Left lung (tissue), 10 donors: ENCODE measurements around the gene ADCY6. TPM values are rescaled to one million over a fixed set of nuclear protein-coding genes. Genes with fewer than 3 reads are reported as not detected.

Source experiments
- ATAC-seq: fragments of 200-7000 bp; cut with Tn5 transposase; one replicate; pipeline ENCODE4 v1.9.1; 2020; ENCODE audit warnings: moderate library complexity
- DNase-seq, 4 donors: peaks; one replicate each; pipeline ENCODE4 v3.0.0-alpha.2; 2013 to 2020
- H3K27ac ChIP-seq, 2 donors: fragments of 200-600 bp; sonication (generic) in 1 of 2; one replicate each; pipeline versions ENCODE4 v1.5.0 to v1.8.0; 2020 to 2021
- H3K27me3 ChIP-seq, 2 donors: fragments of 200-600 bp; sonication (generic) in 1 of 2; one replicate each; pipeline versions ENCODE4 v1.5.0 to v1.8.0; 2020 to 2021
- H3K36me3 ChIP-seq, 2 donors: fragments of 200-600 bp; sonication (generic) in 1 of 2; one replicate each; pipeline versions ENCODE4 v1.5.0 to v1.8.0; 2020 to 2021
- H3K4me1 ChIP-seq, 2 donors: fragments of 200-600 bp; one replicate each; pipeline ENCODE4 v1.8.0; 2021
- H3K4me3 ChIP-seq, 2 donors: fragments of 200-600 bp; sonication (generic) in 1 of 2; one replicate each; pipeline versions ENCODE4 v1.5.0 to v1.8.0; 2020 to 2021; ENCODE audit warnings: mild to moderate bottlenecking in 1 of 2
- H3K9me3 ChIP-seq, 2 donors: fragments of 200-600 bp; sonication (generic) in 1 of 2; one replicate each; pipeline versions ENCODE4 v1.5.0 to v1.8.0; 2020 to 2021
- intact Hi-C, 2 donors: fragments of 100-400 bp; cut with DNase I; formaldehyde crosslinking; loops; one replicate each; pipeline versions ENCODE4 v1.11.2 to v1.14.2; 2022
- polyA plus RNA-seq, 6 donors: library from polyadenylated mRNA; unstranded; fragments of 120-200 nt; gene quantifications; one replicate each; pipeline ENCODE4 v1.2.1, GENCODE V29; 2013; ENCODE audit not compliant: insufficient read length in 6 of 6
- total RNA-seq, 2 donors: library from RNA; stranded (reverse); fragmentation: NEBNext Ultra II Directional; extraction: Animal tissue kit (Norgen Biotek cat#: 25700); gene quantifications; one replicate each; pipeline ENCODE4 v1.2.1, GENCODE V29; 2021
- TF ChIP-seq, protein P1 (sequence below), 2 donors: fragments of 200-600 bp; sonication (generic) in 1 of 2; IDR thresholded peaks; one replicate each; pipeline versions ENCODE4 v1.5.0 to v1.8.0; 2021; ENCODE audit warnings: antibody characterized with exemption in 2 of 2
- donor health status: DM: no; HTN: yes; CAD: no.
- donor health status: DM: no; HTN: no; CAD: no.

The ADCY6 gene
- total and polyA plus RNA-seq, 8 donors = 33.0 to 67.0 (median 56.3) TPM

DNA sequence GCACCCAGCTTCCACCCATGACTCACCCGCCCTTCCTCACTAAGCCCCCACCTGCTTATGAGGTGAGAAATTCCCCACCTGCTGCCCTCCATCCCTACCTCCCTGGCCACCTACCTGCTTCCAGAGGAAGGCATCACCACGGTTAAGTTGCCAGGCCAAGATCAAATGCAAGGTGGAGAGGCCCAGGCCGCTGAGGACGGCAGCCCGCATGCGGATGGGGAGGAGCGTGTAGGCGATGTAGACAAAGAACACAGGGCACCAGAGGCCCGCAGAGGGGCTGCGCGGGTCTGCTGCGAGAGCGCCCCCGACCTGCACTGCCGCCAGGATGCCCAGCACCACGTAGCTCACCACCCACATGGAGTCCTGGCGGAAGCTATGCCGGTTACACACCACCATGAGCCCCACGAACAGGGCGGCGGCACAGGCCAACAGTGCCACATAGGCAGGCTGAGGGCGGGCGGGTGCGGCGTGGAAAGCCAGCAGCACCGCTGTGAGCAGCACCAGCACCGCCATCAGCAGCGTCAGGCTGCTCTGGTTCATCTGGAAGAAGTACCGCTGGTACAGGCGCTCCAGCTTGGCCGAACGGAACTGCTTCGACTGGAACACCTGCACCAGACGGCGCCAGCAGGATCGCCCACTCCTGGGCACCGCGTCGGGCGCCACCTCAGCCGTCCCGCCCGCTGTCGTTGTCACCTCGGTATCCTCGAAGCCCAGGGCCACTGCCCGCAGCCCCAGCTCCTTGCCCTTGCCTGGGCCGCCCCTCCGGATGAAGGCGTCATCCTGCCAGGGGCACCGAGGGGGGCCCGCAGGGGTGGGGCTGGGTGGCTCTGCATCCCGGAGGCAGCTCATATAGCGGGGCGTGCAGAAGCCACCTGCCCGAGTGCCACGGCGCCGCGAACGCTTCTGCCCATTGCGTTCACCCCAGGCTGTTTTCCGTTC, 6.2 kb downstream of the ADCY6 start:
- TF ChIP-seq, protein P1, sequence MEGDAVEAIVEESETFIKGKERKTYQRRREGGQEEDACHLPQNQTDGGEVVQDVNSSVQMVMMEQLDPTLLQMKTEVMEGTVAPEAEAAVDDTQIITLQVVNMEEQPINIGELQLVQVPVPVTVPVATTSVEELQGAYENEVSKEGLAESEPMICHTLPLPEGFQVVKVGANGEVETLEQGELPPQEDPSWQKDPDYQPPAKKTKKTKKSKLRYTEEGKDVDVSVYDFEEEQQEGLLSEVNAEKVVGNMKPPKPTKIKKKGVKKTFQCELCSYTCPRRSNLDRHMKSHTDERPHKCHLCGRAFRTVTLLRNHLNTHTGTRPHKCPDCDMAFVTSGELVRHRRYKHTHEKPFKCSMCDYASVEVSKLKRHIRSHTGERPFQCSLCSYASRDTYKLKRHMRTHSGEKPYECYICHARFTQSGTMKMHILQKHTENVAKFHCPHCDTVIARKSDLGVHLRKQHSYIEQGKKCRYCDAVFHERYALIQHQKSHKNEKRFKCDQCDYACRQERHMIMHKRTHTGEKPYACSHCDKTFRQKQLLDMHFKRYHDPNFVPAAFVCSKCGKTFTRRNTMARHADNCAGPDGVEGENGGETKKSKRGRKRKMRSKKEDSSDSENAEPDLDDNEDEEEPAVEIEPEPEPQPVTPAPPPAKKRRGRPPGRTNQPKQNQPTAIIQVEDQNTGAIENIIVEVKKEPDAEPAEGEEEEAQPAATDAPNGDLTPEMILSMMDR (IDR thresholded peaks at IDR 0.05) = no peak
- Histone ChIP-seq H3K4me1 (peaks cover 16 to 31% of the 10 kb centered on the region in 2 donors), H3K27ac (no peak overlapping the region), H3K36me3 (peaks cover 0 to 7% of the 10 kb centered on the region in 2 donors), H3K9me3 (no peaks in the 10 kb centered on the region), H3K4me3 (no peak overlapping the region), H3K27me3 (peaks cover 0 to 8% of the 10 kb centered on the region in 2 donors)
- intact Hi-C loops = no loop called here
- ATAC-seq (no peak), DNase-seq (peak in 1 of 4 donors; percentile 77)

DNA sequence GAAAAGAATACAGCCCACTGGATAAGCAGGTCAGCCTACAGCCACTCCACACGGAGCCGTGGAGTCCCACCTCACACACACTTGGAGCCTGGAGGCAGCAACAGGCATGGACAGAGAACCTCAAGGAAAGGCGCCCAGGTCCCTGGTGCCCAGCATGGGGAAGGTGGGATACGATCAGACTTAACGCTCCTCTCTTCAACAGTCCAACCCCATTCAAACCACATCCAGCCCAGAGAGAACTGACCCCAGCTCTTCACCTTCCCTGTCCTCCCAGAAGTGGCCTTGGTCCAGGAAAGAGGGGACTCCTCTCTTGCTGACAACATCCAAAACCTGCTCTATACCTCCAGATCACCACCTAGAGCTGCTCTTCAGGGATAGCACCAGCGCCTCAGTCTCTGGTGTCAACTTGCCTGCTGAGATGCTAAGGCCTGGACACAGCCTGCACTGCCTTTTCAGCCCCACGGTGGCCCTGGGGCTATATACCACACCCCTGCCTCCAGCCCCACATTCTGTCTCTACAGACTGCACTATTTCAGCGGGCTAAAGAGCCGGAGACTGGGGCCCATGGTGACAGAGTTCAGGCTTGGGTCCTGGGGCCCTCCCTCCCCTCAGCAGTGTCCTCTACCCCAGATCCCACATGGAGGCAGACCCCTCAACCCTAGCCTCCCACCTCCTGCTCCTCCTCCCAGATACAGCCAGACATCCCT, 7.0 kb downstream of the ADCY6 start:
- Histone ChIP-seq H3K27ac (no peak overlapping the region), H3K4me3 (no peak overlapping the region), H3K4me1 (peaks cover 8 to 26% of the 10 kb centered on the region in 2 donors), H3K9me3 (no peaks in the 10 kb centered on the region), H3K36me3 (peaks cover 0 to 7% of the 10 kb centered on the region in 2 donors), H3K27me3 (no peaks in the 10 kb centered on the region)
- TF ChIP-seq, protein P1 (IDR thresholded peaks at IDR 0.05) = no peak
- DNase-seq (peak in 1 of 4 donors; percentile 31), ATAC-seq (no peak)
- intact Hi-C loops = no loop called here

DNA sequence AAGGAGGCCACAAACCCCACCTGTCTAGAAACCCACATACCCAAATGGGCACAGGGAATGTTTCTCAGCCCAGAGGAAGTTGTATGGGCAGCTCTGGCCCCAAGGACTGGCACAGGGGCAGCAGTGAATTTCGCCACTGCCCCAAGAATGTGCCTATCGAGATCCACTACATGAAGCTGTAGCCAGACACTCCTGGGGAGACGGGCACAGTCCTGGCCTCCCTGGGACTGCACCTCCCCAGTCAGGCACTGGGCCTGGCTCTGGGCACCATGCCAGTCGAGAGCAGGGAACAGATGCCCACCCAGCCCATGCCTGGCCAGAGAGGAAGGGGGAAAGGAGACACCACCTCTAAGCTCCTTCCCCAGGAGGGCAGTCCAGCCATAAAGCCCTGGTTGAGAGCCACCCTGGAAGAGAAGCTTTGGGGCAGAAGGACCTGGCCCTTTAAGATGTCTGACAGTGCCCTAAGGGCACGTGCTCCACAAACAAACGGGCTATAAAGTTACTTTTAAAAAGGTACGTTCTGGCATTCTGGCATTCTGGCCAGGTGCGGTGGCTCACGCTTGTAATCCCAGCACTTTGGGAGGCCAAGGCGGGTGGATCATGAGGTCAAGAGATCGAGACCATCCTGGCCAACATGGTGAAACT, 8.4 kb downstream of the ADCY6 start:
- Histone ChIP-seq H3K4me3 (no peak overlapping the region), H3K36me3 (peaks cover 0 to 20% of the 10 kb centered on the region in 2 donors), H3K4me1 (peaks cover 7 to 24% of the 10 kb centered on the region in 2 donors), H3K27me3 (no peaks in the 10 kb centered on the region), H3K9me3 (no peaks in the 10 kb centered on the region), H3K27ac (peak overlapping the region in 1 of 2 donors; percentile 26)
- intact Hi-C loops = no loop called here
- TF ChIP-seq, protein P1 (IDR thresholded peaks at IDR 0.05) = no peak
- DNase-seq = peak in 1 of 4 donors; percentile 10
- ATAC-seq = no peak

DNA sequence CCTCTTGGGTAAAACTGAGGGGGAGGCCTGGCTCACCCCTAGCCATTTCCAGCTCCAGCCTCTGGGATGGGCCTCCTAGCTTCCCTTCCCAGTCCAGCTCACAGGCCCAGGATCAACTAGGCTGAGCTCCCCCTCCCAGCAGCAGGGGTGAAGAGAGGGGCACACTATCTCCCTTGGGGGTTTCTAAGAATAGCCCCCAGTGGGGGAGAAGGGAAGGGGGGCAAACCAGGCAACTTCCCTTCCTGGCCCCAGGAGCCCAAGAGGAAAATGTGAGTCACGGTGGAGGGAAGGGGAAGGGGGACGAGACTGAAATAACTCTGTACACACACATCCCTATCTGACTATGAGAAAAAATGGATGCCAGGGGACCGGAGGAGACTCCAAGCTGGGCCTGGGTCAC, 9.0 kb downstream of the ADCY6 start:
- DNase-seq = peak in 1 of 4 donors; percentile 8
- Histone ChIP-seq H3K4me3 (no peak overlapping the region), H3K27ac (peak overlapping the region in 1 of 2 donors; percentile 26), H3K9me3 (no peaks in the 10 kb centered on the region), H3K4me1 (peaks cover 7 to 24% of the 10 kb centered on the region in 2 donors), H3K27me3 (no peaks in the 10 kb centered on the region), H3K36me3 (peaks cover 0 to 26% of the 10 kb centered on the region in 2 donors)
- no peak for ATAC-seq
- intact Hi-C loops = no loop called here
- TF ChIP-seq, protein P1 (IDR thresholded peaks at IDR 0.05) = no peak
